ENCODE results near the gene MMP20. TPM values are rescaled to one million over a fixed set of nuclear protein-coding genes. Genes with fewer than 3 reads are reported as not detected.

Gene MMP20
- total RNA-seq, 4 donors from 2014 or later, result not detected

GRCh38 chr11:102545701-102546100 lies 79.4 kb downstream of the MMP20 start:
- Histone ChIP-seq H3K27ac (no peak overlapping the region), H3K4me1 (no peaks in the 10 kb centered on the region), H3K9me3 (no peaks in the 10 kb centered on the region), H3K27me3 (no peaks in the 10 kb centered on the region), H3K36me3 (no peaks in the 10 kb centered on the region), H3K4me3 (no peak overlapping the region)
- TF ChIP-seq EP300 (IDR thresholded peaks at IDR 0.05) (no peak), CTCF (IDR thresholded peaks at IDR 0.05) (no peak), POLR2A (IDR thresholded peaks at IDR 0.05) (no peak)
- DNase-seq (ENCODE audit: low spot score in 2 of 2), result no peak
- 87% methylated on average over 4 of the region's 4 CpGs for WGBS, 2 donors

DNA sequence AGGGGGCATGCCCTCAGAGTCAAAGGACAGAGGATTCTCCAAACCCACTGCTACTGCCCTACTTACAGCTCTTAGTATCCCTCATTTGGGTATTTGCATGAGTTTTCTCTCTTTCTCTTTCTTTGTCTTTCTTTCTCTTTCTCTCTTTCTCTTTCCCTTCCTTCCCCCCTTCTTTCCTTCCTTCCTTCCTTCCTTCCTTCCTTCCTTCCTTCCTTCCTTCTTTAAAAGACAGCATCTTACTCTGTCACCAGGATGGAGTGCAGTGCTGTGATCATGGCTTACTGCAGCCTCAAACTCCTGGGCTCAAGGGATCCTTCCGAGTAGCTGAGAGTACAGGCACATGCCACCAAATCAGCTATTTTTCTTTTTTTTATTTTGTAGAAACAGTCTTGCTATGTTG lies 80.5 kb downstream of the MMP20 start:
- H3K27me3 ChIP-seq, result no peaks in the 10 kb centered on the region
- H3K27ac ChIP-seq, result no peak overlapping the region
- 76 to 93% methylated on average over 1 of the region's 1 CpG for WGBS, 2 donors
- no peak for DNase-seq (ENCODE audit: low spot score in 2 of 2)
- H3K36me3 ChIP-seq, result no peaks in the 10 kb centered on the region
- H3K4me1 ChIP-seq, result no peaks in the 10 kb centered on the region
- no peaks in the 10 kb centered on the region for H3K9me3 ChIP-seq
- no peak for TF ChIP-seq EP300 (IDR thresholded peaks at IDR 0.05)
- no peak for TF ChIP-seq CTCF (IDR thresholded peaks at IDR 0.05)
- TF ChIP-seq POLR2A (IDR thresholded peaks at IDR 0.05), result no peak
- no peak overlapping the region for H3K4me3 ChIP-seq

GRCh38 chr11:102539567-102539966 lies 85.6 kb downstream of the MMP20 start:
- TF ChIP-seq EP300 (IDR thresholded peaks at IDR 0.05) (no peak), CTCF (IDR thresholded peaks at IDR 0.05) (no peak), POLR2A (IDR thresholded peaks at IDR 0.05) (no peak)
- no peaks in the 10 kb centered on the region for H3K36me3 ChIP-seq
- no peaks in the 10 kb centered on the region for H3K4me1 ChIP-seq

DNA sequence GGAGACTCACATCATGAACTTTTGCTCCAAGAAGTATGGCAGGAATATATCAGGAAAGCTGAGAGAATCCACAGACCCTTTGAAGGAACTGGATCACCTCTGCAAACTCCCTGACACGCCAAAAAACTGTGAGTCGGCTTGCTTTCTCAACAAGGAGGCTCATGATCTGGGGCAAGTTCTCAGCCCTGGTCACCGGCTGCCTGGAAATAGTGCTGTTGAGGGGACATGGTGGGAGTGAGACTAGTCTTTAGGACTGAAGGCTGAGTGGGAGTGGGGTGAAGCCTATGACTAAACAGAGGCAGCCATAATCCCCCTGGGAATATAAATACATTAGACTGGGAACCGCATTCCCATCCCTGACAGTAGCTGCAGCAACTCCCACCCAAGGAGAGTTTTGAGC lies 86.2 kb downstream of the MMP20 start:
- 94 to 97% methylated on average over 4 of the region's 4 CpGs for WGBS, 2 donors
- Histone ChIP-seq H3K9me3 (no peaks in the 10 kb centered on the region), H3K4me3 (no peak overlapping the region), H3K4me1 (no peaks in the 10 kb centered on the region), H3K36me3 (no peaks in the 10 kb centered on the region), H3K27me3 (no peaks in the 10 kb centered on the region), H3K27ac (no peak overlapping the region)
- DNase-seq (ENCODE audit: low spot score in 2 of 2), result no peak
- no peak for TF ChIP-seq POLR2A (IDR thresholded peaks at IDR 0.05)

More at GRCh38 chr11:102539567-102539966, 85.6 kb downstream of the MMP20 start:
- Histone ChIP-seq H3K4me3 (no peak overlapping the region), H3K9me3 (no peaks in the 10 kb centered on the region), H3K27me3 (no peaks in the 10 kb centered on the region), H3K27ac (no peak overlapping the region)
- WGBS, 2 donors, result 63 to 73% methylated on average over 2 of the region's 2 CpGs
- DNase-seq (ENCODE audit: low spot score in 2 of 2), result no peak

GRCh38 chr11:102534261-102534872 lies 90.8 kb downstream of the MMP20 start:
- no peaks in the 10 kb centered on the region for H3K9me3 ChIP-seq
- no peaks in the 10 kb centered on the region for H3K4me1 ChIP-seq
- no peaks in the 10 kb centered on the region for H3K27me3 ChIP-seq
- TF ChIP-seq POLR2A (IDR thresholded peaks at IDR 0.05) (no peak), CTCF (IDR thresholded peaks at IDR 0.05) (no peak), EP300 (IDR thresholded peaks at IDR 0.05) (no peak)
- DNase-seq (ENCODE audit: low spot score in 2 of 2), result no peak
- no peak overlapping the region for H3K4me3 ChIP-seq
- H3K36me3 ChIP-seq, result no peaks in the 10 kb centered on the region
- no peak overlapping the region for H3K27ac ChIP-seq
- WGBS, 2 donors, result 76 to 79% methylated on average over 6 of the region's 6 CpGs

DNA sequence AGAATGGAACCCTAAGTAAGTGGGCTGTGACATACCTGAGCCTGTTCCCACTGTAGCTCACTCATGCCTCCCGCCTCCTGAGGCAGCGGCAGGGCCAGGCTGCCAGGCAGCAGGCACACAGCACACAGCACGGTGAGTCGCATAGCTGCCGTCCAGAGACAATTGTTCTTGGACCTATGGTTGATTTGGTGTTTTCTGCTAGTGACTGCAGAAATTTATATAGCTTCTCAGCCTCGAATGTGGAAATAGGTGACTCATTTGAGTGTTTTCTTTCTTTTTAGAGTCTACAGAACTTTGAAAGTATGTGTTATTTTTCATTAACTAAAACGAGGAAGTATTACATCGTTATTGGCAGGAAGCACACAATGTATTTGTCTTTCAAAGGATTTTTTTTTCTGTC lies 94.6 kb downstream of the MMP20 start, which contains the start of gene MMP7:
MMP7 (minus strand) TSS at position 190 of the 400 bp plus-strand sequence; CDS start at position 143, 47 bp downstream.
- no peaks in the 10 kb centered on the region for H3K4me1 ChIP-seq
- no peak within 1 kb of the TSS for H3K27ac ChIP-seq
- H3K36me3 ChIP-seq, result no peaks in the 10 kb centered on the region
- no peaks in the 10 kb centered on the region for H3K9me3 ChIP-seq
- TF ChIP-seq EP300 (IDR thresholded peaks at IDR 0.05) (no peak), POLR2A (IDR thresholded peaks at IDR 0.05) (no peak), CTCF (IDR thresholded peaks at IDR 0.05) (no peak)
- H3K4me3 ChIP-seq, result no peak within 1 kb of the TSS
- no peaks in the 10 kb centered on the region for H3K27me3 ChIP-seq
- DNase-seq (ENCODE audit: low spot score in 2 of 2), result no peak
- 39% methylated on average over 8 of the region's 8 CpGs for WGBS, 2 donors
